IPS-20b (cell line): Measurements from ENCODE around the gene ADGRL3.
A peak's percentile ranks its signal among the peaks of the same experiment; 100 is the strongest.
"Not testable (repeated sequence)": the region's sequence is repeated elsewhere in the genome, so short reads cannot be mapped to it uniquely, and the experiment has no call there.

Experiments
- H3K27ac ChIP-seq: one replicate; pipeline ENCODE4 v1.5.1; 2013; ENCODE audit warnings: low read length
- H3K27me3 ChIP-seq: 2 replicates; pipeline ENCODE4 v1.6.1; 2013; ENCODE audit warnings: mild to moderate bottlenecking, low read length, inconsistent platforms; ENCODE audit not compliant: insufficient read depth
- H3K36me3 ChIP-seq: 2 replicates; pipeline ENCODE4 v1.6.1; 2013; ENCODE audit warnings: low read depth, mild to moderate bottlenecking, inconsistent platforms, low read length, moderate library complexity; ENCODE audit not compliant: insufficient read depth
- H3K4me1 ChIP-seq: 2 replicates; pipeline ENCODE4 v1.6.1; 2013; ENCODE audit warnings: mild to moderate bottlenecking, control low read depth, inconsistent platforms, low read length, moderate library complexity; ENCODE audit not compliant: insufficient read depth
- H3K4me3 ChIP-seq: 2 replicates; pipeline ENCODE4 v1.5.1; 2013; ENCODE audit warnings: mild to moderate bottlenecking, low read length, inconsistent platforms
- H3K9ac ChIP-seq: 2 replicates; pipeline ENCODE4 v1.6.1; 2013; ENCODE audit warnings: low read depth, mild to moderate bottlenecking, inconsistent platforms, low read length, moderate library complexity
- H3K9me3 ChIP-seq: 2 replicates; pipeline ENCODE4 v1.6.1; 2013; ENCODE audit warnings: mild to moderate bottlenecking, low read depth, low read length, inconsistent platforms; ENCODE audit not compliant: insufficient read depth

ADGRL3 gene

GRCh38 chr4:61509721-61510241 is 309.7 kb downstream of the ADGRL3 start:
- not testable (repeated sequence) for H3K27ac ChIP-seq, H3K9ac ChIP-seq, H3K4me1 ChIP-seq, H3K27me3 ChIP-seq, H3K4me3 ChIP-seq, H3K9me3 ChIP-seq, H3K36me3 ChIP-seq

GRCh38 chr4:61511716-61512488 is 311.8 kb downstream of the ADGRL3 start:
- no peak overlapping the region for H3K9ac ChIP-seq

GRCh38 chr4:61514991-61515390 is 314.9 kb downstream of the ADGRL3 start:
- no peak overlapping the region for H3K27ac ChIP-seq
- no peaks in the 10 kb centered on the region for H3K36me3 ChIP-seq
- H3K4me1 ChIP-seq, result peaks cover 11% of the 10 kb centered on the region
- no peak overlapping the region for H3K4me3 ChIP-seq
- no peaks in the 10 kb centered on the region; the same call in none of the 2 replicates for H3K9me3 ChIP-seq
- H3K9ac ChIP-seq, result no peak overlapping the region
- H3K27me3 ChIP-seq, result no peaks in the 10 kb centered on the region

More at GRCh38 chr4:61511716-61512488, 311.8 kb downstream of the ADGRL3 start:
- Histone ChIP-seq H3K36me3 (no peaks in the 10 kb centered on the region), H3K27ac (no peak overlapping the region), H3K4me1 (0 out of 2 replicates have a peak, but pooled peaks cover 2% of the 10 kb centered on the region), H3K9me3 (no peaks in the 10 kb centered on the region; the same call in none of the 2 replicates), H3K27me3 (no peaks in the 10 kb centered on the region), H3K4me3 (no peak overlapping the region)

- no peak overlapping the region for H3K27ac ChIP-seq
- peak overlapping the region; percentile 49; the same call in 1 of the 2 replicates for H3K4me3 ChIP-seq
- no peak overlapping the region for H3K9ac ChIP-seq
- H3K27me3 ChIP-seq, result no peaks in the 10 kb centered on the region
- H3K9me3 ChIP-seq, result no peaks in the 10 kb centered on the region
- H3K36me3 ChIP-seq, result no peaks in the 10 kb centered on the region
- H3K4me1 ChIP-seq, result peaks cover 20% of the 10 kb centered on the region
Observed at GRCh38 chr4:61517144-61517543, 317.0 kb downstream of the ADGRL3 start.

GRCh38 chr4:61520166-61520565 is 320.0 kb downstream of the ADGRL3 start:
- Histone ChIP-seq H3K9ac (peak overlapping the region; percentile 23; the same call in 1 of the 2 replicates), H3K9me3 (no peaks in the 10 kb centered on the region), H3K4me1 (peaks cover 18% of the 10 kb centered on the region), H3K4me3 (no peak overlapping the region), H3K27ac (peak overlapping the region; percentile 75), H3K27me3 (no peaks in the 10 kb centered on the region), H3K36me3 (no peaks in the 10 kb centered on the region)

GRCh38 chr4:61520681-61521160 is 320.6 kb downstream of the ADGRL3 start:
- H3K27ac ChIP-seq, result no peak overlapping the region
- H3K9me3 ChIP-seq, result no peaks in the 10 kb centered on the region
- no peaks in the 10 kb centered on the region for H3K36me3 ChIP-seq
- no peak overlapping the region; the same call in 1 of the 2 replicates for H3K4me3 ChIP-seq
- no peak overlapping the region for H3K9ac ChIP-seq
- H3K27me3 ChIP-seq, result no peaks in the 10 kb centered on the region
- H3K4me1 ChIP-seq, result peaks cover 18% of the 10 kb centered on the region

GRCh38 chr4:61521451-61521850 is 321.3 kb downstream of the ADGRL3 start:
- Histone ChIP-seq H3K9ac (no peak overlapping the region), H3K4me3 (no peak overlapping the region), H3K27me3 (no peaks in the 10 kb centered on the region), H3K36me3 (no peaks in the 10 kb centered on the region), H3K4me1 (peaks cover 18% of the 10 kb centered on the region), H3K27ac (no peak overlapping the region), H3K9me3 (no peaks in the 10 kb centered on the region)

GRCh38 chr4:61522312-61522711 is 322.2 kb downstream of the ADGRL3 start:
- peaks cover 18% of the 10 kb centered on the region for H3K4me1 ChIP-seq
- no peak overlapping the region for H3K4me3 ChIP-seq
- H3K9ac ChIP-seq, result no peak overlapping the region
- no peaks in the 10 kb centered on the region for H3K27me3 ChIP-seq
- H3K27ac ChIP-seq, result no peak overlapping the region
- H3K36me3 ChIP-seq, result no peaks in the 10 kb centered on the region
- H3K9me3 ChIP-seq, result no peaks in the 10 kb centered on the region

GRCh38 chr4:61527888-61528287 is 327.8 kb downstream of the ADGRL3 start:
- Histone ChIP-seq H3K4me3 (no peak overlapping the region), H3K27me3 (no peaks in the 10 kb centered on the region), H3K9ac (no peak overlapping the region), H3K27ac (no peak overlapping the region), H3K4me1 (peaks cover 3% of the 10 kb centered on the region; the same call in 1 of the 2 replicates), H3K9me3 (no peaks in the 10 kb centered on the region), H3K36me3 (no peaks in the 10 kb centered on the region)

GRCh38 chr4:61528595-61528994 is 328.5 kb downstream of the ADGRL3 start:
- Histone ChIP-seq H3K27ac (no peak overlapping the region), H3K4me3 (no peak overlapping the region), H3K4me1 (peaks cover 3% of the 10 kb centered on the region; the same call in 1 of the 2 replicates), H3K9me3 (no peaks in the 10 kb centered on the region), H3K27me3 (no peaks in the 10 kb centered on the region), H3K9ac (no peak overlapping the region), H3K36me3 (no peaks in the 10 kb centered on the region)

- Histone ChIP-seq H3K9me3 (no peaks in the 10 kb centered on the region), H3K4me1 (peaks cover 3% of the 10 kb centered on the region; the same call in 1 of the 2 replicates), H3K36me3 (no peaks in the 10 kb centered on the region), H3K27me3 (no peaks in the 10 kb centered on the region), H3K4me3 (no peak overlapping the region), H3K9ac (no peak overlapping the region), H3K27ac (no peak overlapping the region)
Observed at GRCh38 chr4:61531188-61531587, 331.1 kb downstream of the ADGRL3 start.
